Endothelial cell (in vitro differentiated cells): ENCODE measurements around the gene TEPSIN. TPM values are rescaled to one million over a fixed set of nuclear protein-coding genes. Genes with fewer than 3 reads are reported as not detected.

ENCODE experiments used
- DNase-seq: peaks from one replicate; pipeline ENCODE4 v3.0.0; 2021; ENCODE audit warnings: low spot score
- H3K27ac Mint-ChIP-seq: one replicate; pipeline ENCODE4 v1.8.0; 2021; ENCODE audit warnings: mixed read lengths, inconsistent platforms; ENCODE audit not compliant: unreplicated experiment
- H3K27me3 Mint-ChIP-seq: one replicate; pipeline ENCODE4 v1.8.0; 2021; ENCODE audit warnings: mild to moderate bottlenecking, moderate library complexity, mixed read lengths, inconsistent platforms; ENCODE audit not compliant: unreplicated experiment
- H3K36me3 Mint-ChIP-seq: one replicate; pipeline ENCODE4 v1.8.0; 2021; ENCODE audit warnings: mild to moderate bottlenecking, low read depth, mixed read lengths, inconsistent platforms; ENCODE audit not compliant: unreplicated experiment
- H3K4me1 Mint-ChIP-seq: one replicate; pipeline ENCODE4 v1.8.0; 2021; ENCODE audit warnings: mild to moderate bottlenecking, mixed read lengths, inconsistent platforms; ENCODE audit not compliant: unreplicated experiment
- H3K4me3 Mint-ChIP-seq: one replicate; pipeline ENCODE4 v1.8.0; 2021; ENCODE audit warnings: mild to moderate bottlenecking, mixed read lengths, inconsistent platforms; ENCODE audit not compliant: unreplicated experiment
- H3K9me3 Mint-ChIP-seq: one replicate; pipeline ENCODE4 v1.8.0; 2021; ENCODE audit warnings: mixed read lengths, inconsistent platforms; ENCODE audit not compliant: unreplicated experiment
- total RNA-seq: library from RNA; stranded (reverse); fragmentation: NEBNext Ultra II Directional; extraction: Animal tissue kit (Norgen Biotek cat#: 25700); gene quantifications from one replicate; pipeline ENCODE4 v1.2.1, GENCODE V29; 2021; ENCODE audit not compliant: unreplicated experiment
- TF ChIP-seq, protein P1 (sequence below): fragments of 200-600 bp; sonication (generic); IDR thresholded peaks from one replicate; pipeline ENCODE4 v1.5.0; 2021; ENCODE audit warnings: antibody characterized with exemption; ENCODE audit not compliant: unreplicated experiment

Gene TEPSIN
- total RNA-seq, 1 donor from 2014 or later, result 43.8 TPM

DNA sequence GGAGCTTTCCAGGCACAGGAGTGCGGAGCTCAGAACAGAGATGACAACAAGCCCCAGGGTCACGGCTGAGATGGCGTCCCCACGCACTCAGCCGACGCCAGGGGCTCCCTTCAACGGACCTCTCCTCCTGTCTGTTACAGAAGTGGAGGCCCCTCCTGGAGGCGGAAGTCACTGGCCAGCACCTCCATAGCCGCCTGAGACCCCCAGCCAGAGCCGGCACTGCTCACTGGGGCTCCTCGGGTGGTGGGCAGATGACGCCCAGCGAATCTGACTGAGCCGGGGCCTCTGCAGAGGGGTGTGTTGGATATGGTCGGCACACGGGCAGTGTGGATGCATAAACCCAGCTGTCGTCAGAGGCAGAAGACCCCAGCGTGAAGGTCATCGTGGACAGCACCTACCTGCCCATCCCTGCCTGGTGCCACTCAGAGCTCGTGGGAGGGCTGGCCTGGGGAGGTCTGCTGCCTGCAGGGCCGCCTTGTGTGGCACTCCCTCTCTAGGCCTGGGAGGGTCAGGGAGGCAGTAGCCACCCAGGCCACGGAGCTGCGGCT, 20.3 kb upstream of the TEPSIN start:
- DNase-seq, result no peak
- Mint-ChIP-seq H3K9me3 (no peaks in the 10 kb centered on the region), H3K27ac (no peak overlapping the region), H3K36me3 (peaks cover 7% of the 10 kb centered on the region), H3K4me1 (peaks cover 6% of the 10 kb centered on the region), H3K27me3 (peaks cover 9% of the 10 kb centered on the region), H3K4me3 (no peak overlapping the region)
- TF ChIP-seq, protein P1, sequence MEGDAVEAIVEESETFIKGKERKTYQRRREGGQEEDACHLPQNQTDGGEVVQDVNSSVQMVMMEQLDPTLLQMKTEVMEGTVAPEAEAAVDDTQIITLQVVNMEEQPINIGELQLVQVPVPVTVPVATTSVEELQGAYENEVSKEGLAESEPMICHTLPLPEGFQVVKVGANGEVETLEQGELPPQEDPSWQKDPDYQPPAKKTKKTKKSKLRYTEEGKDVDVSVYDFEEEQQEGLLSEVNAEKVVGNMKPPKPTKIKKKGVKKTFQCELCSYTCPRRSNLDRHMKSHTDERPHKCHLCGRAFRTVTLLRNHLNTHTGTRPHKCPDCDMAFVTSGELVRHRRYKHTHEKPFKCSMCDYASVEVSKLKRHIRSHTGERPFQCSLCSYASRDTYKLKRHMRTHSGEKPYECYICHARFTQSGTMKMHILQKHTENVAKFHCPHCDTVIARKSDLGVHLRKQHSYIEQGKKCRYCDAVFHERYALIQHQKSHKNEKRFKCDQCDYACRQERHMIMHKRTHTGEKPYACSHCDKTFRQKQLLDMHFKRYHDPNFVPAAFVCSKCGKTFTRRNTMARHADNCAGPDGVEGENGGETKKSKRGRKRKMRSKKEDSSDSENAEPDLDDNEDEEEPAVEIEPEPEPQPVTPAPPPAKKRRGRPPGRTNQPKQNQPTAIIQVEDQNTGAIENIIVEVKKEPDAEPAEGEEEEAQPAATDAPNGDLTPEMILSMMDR, result no peak

DNA sequence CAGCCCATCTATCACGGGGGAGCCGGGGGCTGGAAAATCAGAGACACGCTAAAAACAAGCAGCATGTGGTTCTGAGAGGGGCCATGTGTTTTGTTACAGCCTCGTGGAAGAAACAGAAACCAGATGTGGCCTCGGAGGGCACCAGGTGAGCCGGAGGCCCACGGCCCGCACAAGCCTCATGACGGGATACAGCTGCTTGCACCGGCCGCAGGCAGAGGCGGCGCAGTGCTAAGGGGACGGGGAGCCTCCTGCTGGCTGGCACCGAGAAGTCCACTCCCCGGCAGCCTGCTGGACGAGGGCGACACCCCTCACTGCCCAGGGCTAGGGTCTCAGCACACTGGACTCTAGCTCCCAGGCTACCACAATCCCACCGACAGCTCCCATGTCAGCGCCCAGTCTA, 19.4 kb upstream of the TEPSIN start:
- no peak overlapping the region for H3K4me3 Mint-ChIP-seq
- peaks cover 11% of the 10 kb centered on the region for H3K36me3 Mint-ChIP-seq
- H3K27ac Mint-ChIP-seq, result no peak overlapping the region
- no peaks in the 10 kb centered on the region for H3K9me3 Mint-ChIP-seq
- peaks cover 9% of the 10 kb centered on the region for H3K27me3 Mint-ChIP-seq
- DNase-seq, result no peak
- TF ChIP-seq, protein P1, result no peak
- H3K4me1 Mint-ChIP-seq, result peaks cover 6% of the 10 kb centered on the region

DNA sequence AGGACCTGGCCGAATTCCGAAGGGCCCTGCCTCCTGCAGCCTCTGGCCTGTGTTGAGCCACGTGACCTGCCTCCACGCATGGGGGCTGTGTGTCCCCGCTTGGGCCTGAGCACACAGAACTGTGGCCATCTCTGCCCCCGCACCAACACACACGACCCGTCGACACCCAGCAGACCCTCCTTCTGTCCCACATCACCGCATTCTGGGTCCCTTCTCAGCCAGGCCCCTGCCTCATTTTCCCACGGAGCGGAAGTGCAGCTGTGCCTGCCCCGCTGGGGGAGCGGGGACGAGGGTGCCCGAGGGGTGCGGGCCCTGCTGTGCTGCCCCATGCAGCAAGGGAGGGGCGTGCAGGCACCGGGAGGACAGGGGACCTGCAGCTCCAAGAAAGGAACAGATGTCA, 18.7 kb upstream of the TEPSIN start:
- H3K36me3 Mint-ChIP-seq, result peaks cover 7% of the 10 kb centered on the region
- H3K4me1 Mint-ChIP-seq, result peaks cover 6% of the 10 kb centered on the region
- TF ChIP-seq, protein P1, result no peak
- H3K27ac Mint-ChIP-seq, result no peak overlapping the region
- DNase-seq, result no peak
- H3K9me3 Mint-ChIP-seq, result no peaks in the 10 kb centered on the region
- no peak overlapping the region for H3K4me3 Mint-ChIP-seq
- peaks cover 6% of the 10 kb centered on the region for H3K27me3 Mint-ChIP-seq

DNA sequence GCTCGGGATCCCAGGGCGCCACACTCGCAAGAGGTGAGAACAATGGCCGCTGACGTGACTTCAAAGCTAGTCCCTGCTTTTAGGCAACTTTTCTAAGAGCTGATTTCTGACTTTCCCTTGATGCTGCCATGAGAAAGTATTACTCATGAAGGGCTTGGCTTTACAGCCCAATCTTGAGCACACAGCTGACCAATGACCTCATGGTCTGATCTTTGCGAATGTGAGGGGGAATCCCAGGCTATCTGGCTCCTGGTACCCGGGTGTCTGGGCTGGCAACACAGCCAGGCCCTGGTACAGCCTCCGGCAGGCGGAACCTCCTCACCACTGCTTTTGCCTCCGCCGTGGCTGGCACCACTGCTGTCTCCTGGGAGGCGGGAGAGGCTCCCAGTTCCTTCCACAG, 17.8 kb upstream of the TEPSIN start:
- TF ChIP-seq, protein P1, result no peak
- no peak overlapping the region for H3K27ac Mint-ChIP-seq
- no peak for DNase-seq
- H3K4me3 Mint-ChIP-seq, result no peak overlapping the region
- H3K36me3 Mint-ChIP-seq, result peaks cover 5% of the 10 kb centered on the region
- peaks cover 6% of the 10 kb centered on the region for H3K4me1 Mint-ChIP-seq
- H3K9me3 Mint-ChIP-seq, result no peaks in the 10 kb centered on the region
- peaks cover 6% of the 10 kb centered on the region for H3K27me3 Mint-ChIP-seq

GRCh38 chr17:81254955-81255717, 16.3 kb upstream of the TEPSIN start:
- DNase-seq, result peak; percentile 71
- no peaks in the 10 kb centered on the region for H3K9me3 Mint-ChIP-seq
- no peak overlapping the region for H3K27ac Mint-ChIP-seq
- H3K4me1 Mint-ChIP-seq, result peaks cover 6% of the 10 kb centered on the region
- peaks cover 6% of the 10 kb centered on the region for H3K27me3 Mint-ChIP-seq
- H3K36me3 Mint-ChIP-seq, result peaks cover 5% of the 10 kb centered on the region
- no peak overlapping the region for H3K4me3 Mint-ChIP-seq
- TF ChIP-seq, protein P1, result no peak
